ENCODE data around the gene ZNF440. TPM values are rescaled to one million over a fixed set of nuclear protein-coding genes. Genes with fewer than 3 reads are reported as not detected.
"Not testable (repeated sequence)": the region's sequence is repeated elsewhere in the genome, so short reads cannot be mapped to it uniquely, and the experiment has no call there.

The ZNF440 gene
- polyA plus RNA-seq, 1 donor from 2014 or later, result 1.7 TPM

DNA sequence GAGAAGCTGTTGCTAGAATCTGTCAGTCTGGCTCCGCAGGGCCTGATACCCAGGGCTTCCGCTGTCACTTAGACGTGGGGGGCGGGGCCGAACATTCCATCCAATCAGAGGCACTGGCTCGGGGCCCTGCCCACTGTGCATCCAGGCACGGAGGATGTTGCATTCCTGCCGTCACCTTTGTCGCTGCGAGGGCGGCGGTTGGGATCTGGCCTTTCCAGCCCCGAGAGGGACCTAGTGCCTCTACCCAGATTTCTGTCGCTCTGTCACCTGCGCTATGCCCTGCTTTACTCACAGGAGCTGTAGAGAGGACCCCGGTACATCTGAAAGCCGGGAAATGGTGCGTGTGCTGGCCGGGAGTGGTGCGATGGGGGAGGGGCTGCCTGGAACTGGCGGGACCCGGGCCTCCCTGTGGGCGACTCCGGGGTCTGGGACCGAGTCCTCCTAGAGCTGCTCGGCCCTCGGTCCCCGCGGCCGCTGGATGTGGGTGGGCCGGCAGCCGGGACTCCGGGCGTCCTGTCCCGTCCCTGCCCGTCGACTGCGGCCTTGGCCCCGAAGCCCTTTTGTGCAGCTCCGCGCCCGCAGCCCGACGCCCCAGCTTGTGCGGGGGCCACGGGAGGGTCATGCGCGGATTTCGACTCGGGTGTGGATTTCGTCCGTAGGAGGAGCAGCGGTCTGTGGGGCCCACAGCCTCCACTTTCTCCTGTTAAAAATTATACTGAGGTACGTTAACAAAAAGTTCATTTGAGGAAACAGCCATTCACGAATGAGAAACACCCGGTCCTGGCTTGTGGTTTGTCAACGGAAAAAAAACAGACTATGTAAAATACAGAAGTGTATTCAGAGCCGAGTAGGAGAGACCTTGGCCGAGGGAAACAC is 34.8 kb downstream of the ZNF440 start, which contains the start of gene ZNF439:
ZNF439 (plus strand) TSS at position 133 of the 876 bp plus-strand sequence; CDS start at position 275, 142 bp downstream.
- Mint-ChIP-seq H3K4me1 (peaks cover 14 to 22% (median 17%) of the 10 kb centered on the region in 3 donors), H3K27ac (peak within 1 kb of the TSS; percentile 83 to 97 (median 87)), H3K36me3 (peaks cover 7% of the 10 kb centered on the region), H3K4me3 (peak within 1 kb of the TSS; percentile 83 to 97 (median 95)), H3K27me3 (no peaks in the 10 kb centered on the region), H3K9me3 (peaks cover 0 to 1% (median 0%) of the 10 kb centered on the region in 3 donors)

DNA sequence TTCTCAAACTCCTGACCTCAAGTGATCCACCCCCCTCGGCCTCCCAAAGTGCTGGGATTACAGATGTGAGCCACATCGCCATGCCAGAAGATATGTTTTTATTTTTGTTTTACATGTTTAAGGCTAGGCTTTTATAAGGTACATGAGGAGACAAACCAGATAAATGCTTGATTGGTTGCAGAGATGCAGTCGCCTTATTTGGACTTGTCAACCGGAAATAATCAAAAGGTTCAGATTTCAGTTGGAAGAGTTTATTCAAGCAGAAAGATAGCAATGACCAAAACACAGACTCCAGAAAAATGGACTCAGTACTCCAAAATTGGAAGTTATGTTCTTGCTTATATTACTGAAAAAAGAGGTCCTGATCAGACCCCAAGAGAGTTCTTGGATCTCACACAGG is 36.2 kb downstream of the ZNF440 start:
- not testable (repeated sequence) for H3K27ac Mint-ChIP-seq, H3K27me3 Mint-ChIP-seq, H3K9me3 Mint-ChIP-seq
- Mint-ChIP-seq H3K4me3 (peak overlapping the region in 2 of 4 donors; percentile 83 to 97), H3K36me3 (peaks cover 11% of the 10 kb centered on the region), H3K4me1 (peaks cover 14 to 24% (median 17%) of the 10 kb centered on the region in 3 donors)

DNA sequence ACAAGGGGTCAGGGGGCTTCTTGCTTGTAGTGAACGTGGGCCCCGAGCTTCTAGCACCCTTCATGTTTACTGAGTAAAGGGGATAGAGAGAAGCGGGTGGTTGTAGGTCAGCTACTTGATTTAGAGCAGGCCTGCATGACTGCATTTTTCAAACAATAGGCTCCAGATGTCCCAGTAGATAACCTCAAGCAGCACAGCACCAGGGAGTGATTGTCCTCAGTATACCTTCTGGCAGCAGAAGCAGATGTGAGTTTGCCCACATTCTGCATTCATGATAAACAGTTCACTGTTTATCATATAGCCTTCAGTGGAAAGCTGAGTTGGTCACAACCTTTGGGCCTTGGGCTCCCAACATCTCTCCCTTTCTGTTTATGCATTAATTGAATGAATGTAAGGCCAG is 39.3 kb downstream of the ZNF440 start:
- peaks cover 22% of the 10 kb centered on the region for H3K36me3 Mint-ChIP-seq

DNA sequence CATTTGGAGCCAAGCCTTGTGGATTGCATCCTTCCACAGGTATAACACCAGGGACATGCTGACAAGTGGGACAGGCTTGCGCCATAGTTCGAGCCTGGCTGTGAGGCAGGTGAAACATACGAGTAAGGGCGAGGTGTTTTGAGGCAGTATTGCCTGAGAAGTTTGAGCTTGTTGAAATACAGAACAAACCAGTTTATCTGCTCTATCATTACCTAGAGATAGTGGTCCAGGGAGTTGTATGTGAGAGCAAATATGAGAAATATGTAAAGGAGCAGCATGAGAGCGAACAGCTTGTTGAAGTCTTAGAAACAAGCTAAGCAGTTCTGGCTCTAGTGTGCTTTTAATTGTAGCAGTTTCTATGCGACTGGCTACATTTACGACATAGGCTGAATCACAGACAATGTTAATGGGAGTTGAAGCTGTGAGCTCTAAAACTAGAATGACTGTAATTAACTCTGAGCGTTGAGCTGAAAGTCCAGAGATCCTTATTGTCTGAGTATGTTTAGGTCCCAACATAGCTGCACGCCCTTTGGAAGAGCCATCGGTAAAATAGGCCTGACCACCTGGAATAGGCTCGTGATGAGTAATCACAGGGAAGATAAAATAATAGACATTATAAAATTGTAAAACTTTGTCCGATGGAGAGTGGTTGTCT is 42.6 kb downstream of the ZNF440 start:
- no peak overlapping the region for H3K27ac Mint-ChIP-seq
- no peaks in the 10 kb centered on the region for H3K27me3 Mint-ChIP-seq
- peaks cover 0 to 8% (median 7%) of the 10 kb centered on the region in 3 donors for H3K4me1 Mint-ChIP-seq
- H3K36me3 Mint-ChIP-seq, result peaks cover 21% of the 10 kb centered on the region
- H3K9me3 Mint-ChIP-seq, result peaks cover 9 to 39% (median 10%) of the 10 kb centered on the region in 3 donors
- H3K4me3 Mint-ChIP-seq, result peak overlapping the region in 1 of 4 donors; percentile 9

More for the DNA sequence above, 39.3 kb downstream of the ZNF440 start:
- no peak overlapping the region for H3K4me3 Mint-ChIP-seq
- no peaks in the 10 kb centered on the region for H3K27me3 Mint-ChIP-seq
- H3K4me1 Mint-ChIP-seq, result peaks cover 14 to 25% (median 14%) of the 10 kb centered on the region in 3 donors
- peaks cover 4 to 21% (median 6%) of the 10 kb centered on the region in 3 donors for H3K9me3 Mint-ChIP-seq
- peak overlapping the region in 1 of 3 donors; percentile 39 for H3K27ac Mint-ChIP-seq

DNA sequence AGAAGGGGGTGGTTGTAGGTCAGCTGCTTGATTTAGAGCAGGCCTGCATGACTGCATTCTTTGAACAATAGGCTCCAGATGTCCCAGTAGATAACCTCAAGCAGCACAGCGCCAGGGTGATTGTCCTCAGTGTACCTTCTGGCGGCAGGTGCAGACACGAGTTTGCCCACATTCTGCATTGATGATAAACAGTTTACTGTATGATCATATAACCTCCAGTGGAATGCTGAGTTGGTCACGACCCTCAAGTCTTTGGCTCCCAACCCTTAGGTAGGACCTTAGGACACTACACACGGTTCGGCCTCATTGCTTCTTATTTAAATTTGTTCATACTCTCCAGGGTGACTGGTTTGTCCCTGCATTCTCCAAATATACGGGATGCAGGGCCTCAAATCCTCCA is 46.6 kb downstream of the ZNF440 start:
- Mint-ChIP-seq H3K4me3 (no peak overlapping the region), H3K9me3 (peaks cover 10 to 50% (median 26%) of the 10 kb centered on the region in 3 donors), H3K36me3 (peaks cover 39% of the 10 kb centered on the region), H3K27ac (no peak overlapping the region), H3K4me1 (peaks cover 0 to 5% (median 2%) of the 10 kb centered on the region in 3 donors), H3K27me3 (no peaks in the 10 kb centered on the region)

DNA sequence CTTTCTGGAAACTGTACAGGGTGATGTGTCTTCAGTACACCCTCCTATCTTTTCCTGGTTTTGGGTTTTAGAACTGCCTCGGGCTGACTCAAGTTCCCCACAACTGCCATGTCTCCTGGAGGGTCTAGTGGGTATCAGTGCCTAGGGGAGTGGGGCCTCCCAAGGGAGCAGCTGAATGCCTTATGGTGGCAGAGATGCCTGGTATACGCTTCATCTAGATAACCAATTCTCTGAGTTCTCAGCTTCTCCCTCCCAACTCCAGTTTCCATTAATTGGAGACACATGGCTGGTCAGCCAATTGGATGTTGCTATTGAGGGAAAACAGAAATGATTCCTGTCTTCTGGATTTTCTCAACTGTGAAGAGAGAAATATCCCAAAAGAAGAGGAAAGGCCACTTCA is 47.2 kb downstream of the ZNF440 start:
- H3K4me1 Mint-ChIP-seq, result peaks cover 0 to 5% (median 2%) of the 10 kb centered on the region in 3 donors
- H3K36me3 Mint-ChIP-seq, result peaks cover 35% of the 10 kb centered on the region
- peaks cover 10 to 46% (median 31%) of the 10 kb centered on the region in 3 donors for H3K9me3 Mint-ChIP-seq
- H3K4me3 Mint-ChIP-seq, result no peak overlapping the region
- H3K27ac Mint-ChIP-seq, result no peak overlapping the region
- H3K27me3 Mint-ChIP-seq, result no peaks in the 10 kb centered on the region

DNA sequence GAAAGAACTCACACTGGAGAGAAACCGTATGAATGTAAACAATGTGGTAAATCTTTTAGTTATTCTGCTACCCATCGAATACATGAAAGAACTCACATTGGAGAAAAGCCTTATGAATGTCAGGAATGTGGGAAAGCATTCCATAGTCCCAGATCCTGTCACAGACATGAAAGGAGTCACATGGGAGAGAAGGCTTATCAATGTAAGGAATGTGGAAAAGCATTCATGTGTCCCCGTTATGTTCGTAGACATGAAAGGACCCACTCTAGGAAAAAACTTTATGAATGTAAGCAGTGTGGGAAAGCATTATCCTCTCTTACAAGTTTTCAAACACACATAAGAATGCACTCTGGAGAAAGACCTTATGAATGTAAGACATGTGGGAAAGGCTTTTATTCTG is 53.7 kb downstream of the ZNF440 start:
- not testable (repeated sequence) for H3K4me3 Mint-ChIP-seq, H3K27ac Mint-ChIP-seq, H3K27me3 Mint-ChIP-seq, H3K4me1 Mint-ChIP-seq
- peaks cover 10 to 49% (median 38%) of the 10 kb centered on the region in 3 donors for H3K9me3 Mint-ChIP-seq
- H3K36me3 Mint-ChIP-seq, result peaks cover 35% of the 10 kb centered on the region

DNA sequence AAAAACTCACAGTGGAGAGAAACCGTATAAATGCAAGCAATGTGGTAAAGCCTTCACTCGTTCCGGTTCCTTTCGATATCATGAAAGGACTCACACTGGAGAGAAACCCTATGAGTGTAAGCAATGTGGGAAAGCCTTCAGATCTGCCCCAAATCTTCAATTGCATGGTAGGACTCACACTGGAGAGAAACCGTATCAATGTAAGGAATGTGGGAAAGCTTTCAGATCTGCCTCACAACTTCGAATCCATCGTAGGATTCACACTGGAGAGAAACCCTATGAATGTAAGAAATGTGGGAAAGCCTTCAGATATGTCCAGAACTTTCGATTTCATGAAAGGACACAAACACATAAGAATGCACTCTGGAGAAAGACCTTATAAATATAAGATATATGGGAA is 54.1 kb downstream of the ZNF440 start:
- Mint-ChIP-seq H3K9me3 (peaks cover 10 to 49% (median 37%) of the 10 kb centered on the region in 3 donors), H3K36me3 (peaks cover 33% of the 10 kb centered on the region), H3K4me3 (no peak overlapping the region), H3K27me3 (no peaks in the 10 kb centered on the region), H3K27ac (no peak overlapping the region), H3K4me1 (peaks cover 0 to 2% (median 2%) of the 10 kb centered on the region in 3 donors)

DNA sequence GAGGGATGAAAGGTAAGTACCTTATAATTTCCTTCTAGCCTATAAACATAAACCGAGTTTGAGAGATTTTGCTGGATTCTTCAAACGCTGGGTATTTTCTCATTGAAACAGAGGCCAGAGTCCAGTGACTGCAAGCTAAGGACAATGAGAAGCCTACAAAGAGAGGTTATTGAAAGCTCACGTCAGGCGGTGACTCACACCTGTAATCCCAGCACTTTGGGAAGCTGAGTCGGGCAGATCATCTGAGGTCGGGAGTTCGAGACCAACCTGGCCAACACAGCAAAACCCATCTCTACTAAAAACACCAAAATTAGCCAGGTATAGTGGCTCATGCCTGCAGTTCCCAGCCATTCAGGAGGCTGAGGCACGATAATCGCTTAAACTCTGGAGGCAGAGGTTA is 58.6 kb downstream of the ZNF440 start:
- Mint-ChIP-seq H3K27me3 (no peaks in the 10 kb centered on the region), H3K36me3 (peaks cover 8% of the 10 kb centered on the region), H3K9me3 (peaks cover 5 to 32% (median 23%) of the 10 kb centered on the region in 3 donors), H3K27ac (no peak overlapping the region), H3K4me3 (no peak overlapping the region), H3K4me1 (peaks cover 0 to 2% (median 0%) of the 10 kb centered on the region in 3 donors)

DNA sequence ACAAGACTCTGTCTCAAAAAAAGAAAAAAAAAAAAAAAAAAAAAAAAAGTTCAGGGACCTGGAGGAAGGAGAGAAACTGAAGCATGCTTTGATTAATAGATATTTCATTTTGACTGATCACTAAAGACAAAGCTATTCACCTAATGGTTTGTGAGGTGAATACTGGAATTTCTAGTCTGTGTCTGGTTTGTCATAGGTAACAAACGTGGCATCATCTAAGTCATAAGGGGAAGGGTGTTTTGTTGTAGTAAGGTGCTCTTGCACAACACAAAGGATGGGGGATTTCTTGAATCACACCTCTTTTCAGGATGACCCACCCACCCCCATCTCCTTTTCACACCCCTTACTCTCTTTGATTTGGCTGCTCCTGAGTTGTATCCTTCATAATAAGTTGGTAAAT is 59.7 kb downstream of the ZNF440 start:
- Mint-ChIP-seq H3K27me3 (no peaks in the 10 kb centered on the region), H3K36me3 (peaks cover 2% of the 10 kb centered on the region), H3K9me3 (peaks cover 0 to 23% (median 14%) of the 10 kb centered on the region in 3 donors), H3K4me3 (no peak overlapping the region), H3K27ac (no peak overlapping the region), H3K4me1 (peaks cover 0 to 2% (median 0%) of the 10 kb centered on the region in 3 donors)

DNA sequence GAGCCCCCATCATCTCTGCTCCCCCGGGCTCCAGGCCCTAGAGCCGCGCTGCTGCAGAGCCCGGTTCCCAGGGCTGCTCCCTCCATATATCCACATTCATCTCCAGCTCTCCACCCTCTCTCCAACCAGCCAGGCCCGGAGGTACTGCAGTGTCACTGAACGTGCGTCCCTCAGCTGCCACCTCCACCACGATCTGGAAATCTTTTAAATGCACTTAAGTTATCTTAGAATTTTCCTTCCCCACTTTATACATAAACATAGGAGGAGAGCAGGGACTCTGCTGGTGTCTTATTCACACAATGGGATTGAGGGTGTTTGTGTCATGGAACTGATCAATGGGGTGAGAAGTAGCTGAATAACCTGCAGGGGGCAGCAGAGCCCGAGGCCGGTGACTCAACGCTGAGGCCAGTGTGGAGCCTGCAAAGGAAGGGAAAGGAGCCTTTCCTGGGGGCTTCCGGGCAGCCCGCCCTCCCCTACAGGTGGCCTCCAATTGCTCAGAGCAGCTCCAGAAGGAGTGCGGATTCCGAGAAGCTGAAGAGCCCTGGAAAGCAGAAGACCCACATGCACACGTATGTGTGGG is 65.7 kb downstream of the ZNF440 start:
- not testable (repeated sequence) for H3K36me3 Mint-ChIP-seq, H3K27me3 Mint-ChIP-seq, H3K9me3 Mint-ChIP-seq, H3K4me1 Mint-ChIP-seq, H3K4me3 Mint-ChIP-seq
- H3K27ac Mint-ChIP-seq, result peak overlapping the region in 2 of 3 donors; percentile 39 to 60

DNA sequence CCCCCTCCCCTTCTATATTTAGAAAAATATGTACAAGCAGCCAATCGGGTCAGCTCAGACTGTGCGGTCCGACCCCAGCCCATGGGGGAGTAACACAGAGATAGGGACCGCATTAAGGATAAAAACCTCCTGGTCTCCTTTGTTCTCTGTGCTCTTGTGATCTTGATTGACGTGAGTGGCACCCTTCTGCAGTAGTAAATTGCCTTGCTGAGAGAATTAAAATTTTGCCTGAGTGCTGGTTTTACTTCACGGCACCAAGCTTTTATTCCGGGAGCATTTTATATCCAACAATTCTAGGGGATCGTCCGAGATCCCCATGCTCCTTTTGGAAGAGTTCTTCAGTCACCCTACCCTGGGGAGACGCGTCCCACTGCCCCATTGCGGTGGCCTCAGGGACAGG is 66.5 kb downstream of the ZNF440 start:
- no peak overlapping the region for H3K4me3 Mint-ChIP-seq
- no peak overlapping the region for H3K27ac Mint-ChIP-seq
- H3K4me1 Mint-ChIP-seq, result peaks cover 0 to 2% (median 1%) of the 10 kb centered on the region in 3 donors
- peaks cover 0 to 4% (median 1%) of the 10 kb centered on the region in 3 donors for H3K9me3 Mint-ChIP-seq
- H3K27me3 Mint-ChIP-seq, result peaks cover 1% of the 10 kb centered on the region
- H3K36me3 Mint-ChIP-seq, result no peaks in the 10 kb centered on the region

DNA sequence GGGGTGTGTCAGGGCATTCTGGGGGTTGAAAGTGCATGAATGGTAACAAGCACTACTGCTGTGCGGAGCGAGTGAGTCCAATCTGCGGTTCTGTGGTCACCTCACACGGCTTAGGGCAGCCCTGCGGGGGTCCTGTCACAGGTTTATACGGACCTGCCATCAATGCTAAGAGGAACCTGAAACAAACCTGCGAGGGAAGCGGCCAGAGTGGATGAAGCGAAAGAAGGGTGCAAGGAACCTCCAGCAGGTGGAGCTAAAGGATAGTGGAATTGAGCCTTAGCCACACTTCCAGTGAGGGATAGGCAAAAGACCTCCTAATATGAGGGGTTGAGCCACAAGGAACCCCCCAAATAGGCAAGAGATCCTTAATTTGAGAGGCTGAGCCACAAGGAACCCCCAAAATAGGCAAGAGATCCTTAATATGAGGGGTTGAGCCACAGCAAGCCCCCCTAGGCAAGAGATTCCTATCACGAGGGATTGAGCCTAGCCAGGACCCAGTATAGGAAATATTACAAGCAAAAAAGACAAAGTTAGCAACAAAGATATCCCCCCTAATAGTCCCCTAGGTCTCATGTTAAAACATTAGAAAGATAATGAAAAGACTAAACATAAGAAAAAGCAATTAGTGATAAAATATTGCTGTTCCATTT is 67.2 kb downstream of the ZNF440 start:
- H3K27ac Mint-ChIP-seq, result no peak overlapping the region
- H3K9me3 Mint-ChIP-seq, result peaks cover 1 to 2% (median 1%) of the 10 kb centered on the region in 3 donors
- peaks cover 1% of the 10 kb centered on the region for H3K27me3 Mint-ChIP-seq
- H3K4me3 Mint-ChIP-seq, result no peak overlapping the region
- no peaks in the 10 kb centered on the region for H3K36me3 Mint-ChIP-seq
- peaks cover 0 to 2% (median 1%) of the 10 kb centered on the region in 3 donors for H3K4me1 Mint-ChIP-seq

DNA sequence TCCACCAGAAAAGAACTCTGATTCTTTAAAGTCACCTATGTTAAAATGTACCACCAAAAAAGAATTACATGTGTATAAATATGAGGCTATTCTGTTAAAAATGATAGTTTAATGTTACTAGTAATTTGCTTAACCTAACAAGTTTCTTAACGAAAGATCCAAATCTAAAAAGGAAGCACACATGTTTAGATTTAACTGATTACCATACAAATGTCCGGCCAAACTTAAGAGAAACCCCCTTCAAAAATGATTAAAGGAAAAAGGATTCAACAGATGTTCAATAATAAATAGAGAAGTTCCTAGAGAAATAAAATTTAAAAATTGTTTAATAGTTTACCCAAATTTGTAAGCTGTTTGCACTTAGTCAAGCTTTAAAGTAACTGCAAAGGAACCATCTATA is 68.5 kb downstream of the ZNF440 start:
- H3K9me3 Mint-ChIP-seq, result peaks cover 0 to 4% (median 1%) of the 10 kb centered on the region in 3 donors
- H3K27ac Mint-ChIP-seq, result no peak overlapping the region
- no peak overlapping the region for H3K4me3 Mint-ChIP-seq
- peaks cover 1% of the 10 kb centered on the region for H3K27me3 Mint-ChIP-seq
- peaks cover 5% of the 10 kb centered on the region in 3 donors for H3K4me1 Mint-ChIP-seq
- no peaks in the 10 kb centered on the region for H3K36me3 Mint-ChIP-seq

All from IgD-negative memory B cell (primary cell).